ENCODE data around the gene MIS18A.

MIS18A gene

GRCh38 chr21:32240851-32241687 is 37.8 kb downstream of the MIS18A start:
- Histone ChIP-seq H3K27ac (ENCODE audit: low read depth in 2 of 2, low read length in 2 of 2) (no peak overlapping the region), H3K27me3 (ENCODE audit: control insufficient read depth in 2 of 2, insufficient read depth in 2 of 2, low read length in 2 of 2) (no peaks in the 10 kb centered on the region), H3K9me3 (ENCODE audit: control insufficient read depth in 2 of 2, low read length in 2 of 2) (no peaks in the 10 kb centered on the region), H3K4me1 (ENCODE audit: control insufficient read depth in 2 of 2, insufficient read depth in 2 of 2, low read length in 2 of 2) (no peaks in the 10 kb centered on the region), H3K9ac (ENCODE audit: low read depth in 1 of 2, low read length in 2 of 2) (no peak overlapping the region), H3K36me3 (ENCODE audit: control insufficient read depth in 2 of 2, insufficient read depth in 2 of 2, low read length in 2 of 2) (no peaks in the 10 kb centered on the region), H3K4me3 (ENCODE audit: low read length in 2 of 2) (no peak overlapping the region)

DNA sequence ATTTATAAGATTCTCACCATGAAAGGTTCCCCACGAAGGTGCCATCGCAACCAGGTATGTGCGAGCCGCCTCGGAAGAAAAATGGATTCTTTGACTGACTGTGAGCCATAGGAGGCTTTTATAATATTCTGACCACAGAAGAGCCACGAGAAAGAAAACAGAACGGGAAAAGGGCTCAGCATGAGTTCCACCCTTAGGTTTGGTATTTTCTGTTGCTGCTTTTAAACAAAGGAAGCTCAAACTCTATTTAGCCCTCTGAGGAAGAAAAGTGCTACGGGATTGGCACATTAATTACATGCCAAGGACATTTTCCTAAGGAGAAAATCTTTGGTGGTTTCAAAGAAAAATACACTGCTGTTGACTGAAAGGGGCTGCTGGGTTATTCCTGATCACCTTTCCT is 39.3 kb downstream of the MIS18A start:
- no peaks in the 10 kb centered on the region for H3K27me3 ChIP-seq (ENCODE audit: control insufficient read depth in 2 of 2, insufficient read depth in 2 of 2, low read length in 2 of 2)

DNA sequence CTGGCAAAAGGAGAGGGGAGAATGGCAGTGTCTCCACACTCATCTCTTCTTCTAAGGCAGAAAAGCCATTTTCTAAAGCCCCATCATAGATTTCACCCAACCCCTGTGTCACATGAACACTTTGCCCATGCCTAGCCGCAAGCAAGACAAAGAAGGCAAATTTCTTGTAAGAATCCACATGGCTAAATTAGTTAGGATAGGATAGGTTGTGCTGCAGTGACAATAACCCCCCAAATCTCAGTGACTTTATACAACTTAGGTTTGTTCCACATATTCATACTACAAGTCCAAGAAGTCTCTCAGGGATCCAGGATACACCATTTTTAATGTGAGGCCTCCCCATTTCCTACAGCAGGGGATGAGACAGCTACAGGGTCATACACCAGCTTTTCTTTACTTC is 40.8 kb downstream of the MIS18A start:
- Histone ChIP-seq H3K4me1 (ENCODE audit: control insufficient read depth in 2 of 2, insufficient read depth in 2 of 2, low read length in 2 of 2) (no peaks in the 10 kb centered on the region), H3K9ac (ENCODE audit: low read depth in 1 of 2, low read length in 2 of 2) (no peak overlapping the region), H3K4me3 (ENCODE audit: low read length in 2 of 2) (no peak overlapping the region), H3K27me3 (ENCODE audit: control insufficient read depth in 2 of 2, insufficient read depth in 2 of 2, low read length in 2 of 2) (no peaks in the 10 kb centered on the region), H3K9me3 (ENCODE audit: control insufficient read depth in 2 of 2, low read length in 2 of 2) (no peaks in the 10 kb centered on the region), H3K36me3 (ENCODE audit: control insufficient read depth in 2 of 2, insufficient read depth in 2 of 2, low read length in 2 of 2) (no peaks in the 10 kb centered on the region), H3K27ac (ENCODE audit: low read depth in 2 of 2, low read length in 2 of 2) (no peak overlapping the region)

More for the DNA sequence above, 39.3 kb downstream of the MIS18A start:
- Histone ChIP-seq H3K9ac (ENCODE audit: low read depth in 1 of 2, low read length in 2 of 2) (no peak overlapping the region), H3K36me3 (ENCODE audit: control insufficient read depth in 2 of 2, insufficient read depth in 2 of 2, low read length in 2 of 2) (no peaks in the 10 kb centered on the region), H3K4me1 (ENCODE audit: control insufficient read depth in 2 of 2, insufficient read depth in 2 of 2, low read length in 2 of 2) (no peaks in the 10 kb centered on the region), H3K27ac (ENCODE audit: low read depth in 2 of 2, low read length in 2 of 2) (no peak overlapping the region), H3K9me3 (ENCODE audit: control insufficient read depth in 2 of 2, low read length in 2 of 2) (no peaks in the 10 kb centered on the region), H3K4me3 (ENCODE audit: low read length in 2 of 2) (no peak overlapping the region)

DNA sequence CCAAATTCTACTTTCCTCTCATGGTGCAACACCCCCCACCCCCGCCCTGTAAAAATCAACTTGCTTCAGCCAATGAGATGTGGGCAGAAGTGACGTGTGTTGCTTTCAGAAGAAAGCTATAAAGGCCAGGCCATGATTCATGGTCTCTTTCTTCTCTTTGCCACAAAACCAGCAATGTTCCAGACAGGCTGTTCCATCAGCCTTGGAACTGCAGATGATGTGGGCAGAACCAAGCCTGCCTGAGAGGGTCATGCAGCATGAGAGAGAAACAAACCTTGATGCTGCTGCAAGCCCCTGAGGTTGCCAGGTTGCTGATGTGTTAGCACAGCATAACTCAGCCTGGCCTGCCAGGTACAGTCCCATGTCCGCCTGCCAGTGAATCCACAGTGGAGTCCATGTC is 41.8 kb downstream of the MIS18A start:
- Histone ChIP-seq H3K4me3 (ENCODE audit: low read length in 2 of 2) (no peak overlapping the region), H3K27me3 (ENCODE audit: control insufficient read depth in 2 of 2, insufficient read depth in 2 of 2, low read length in 2 of 2) (no peaks in the 10 kb centered on the region), H3K36me3 (ENCODE audit: control insufficient read depth in 2 of 2, insufficient read depth in 2 of 2, low read length in 2 of 2) (no peaks in the 10 kb centered on the region), H3K27ac (ENCODE audit: low read depth in 2 of 2, low read length in 2 of 2) (no peak overlapping the region), H3K9ac (ENCODE audit: low read depth in 1 of 2, low read length in 2 of 2) (no peak overlapping the region), H3K9me3 (ENCODE audit: control insufficient read depth in 2 of 2, low read length in 2 of 2) (no peaks in the 10 kb centered on the region), H3K4me1 (ENCODE audit: control insufficient read depth in 2 of 2, insufficient read depth in 2 of 2, low read length in 2 of 2) (no peaks in the 10 kb centered on the region)

DNA sequence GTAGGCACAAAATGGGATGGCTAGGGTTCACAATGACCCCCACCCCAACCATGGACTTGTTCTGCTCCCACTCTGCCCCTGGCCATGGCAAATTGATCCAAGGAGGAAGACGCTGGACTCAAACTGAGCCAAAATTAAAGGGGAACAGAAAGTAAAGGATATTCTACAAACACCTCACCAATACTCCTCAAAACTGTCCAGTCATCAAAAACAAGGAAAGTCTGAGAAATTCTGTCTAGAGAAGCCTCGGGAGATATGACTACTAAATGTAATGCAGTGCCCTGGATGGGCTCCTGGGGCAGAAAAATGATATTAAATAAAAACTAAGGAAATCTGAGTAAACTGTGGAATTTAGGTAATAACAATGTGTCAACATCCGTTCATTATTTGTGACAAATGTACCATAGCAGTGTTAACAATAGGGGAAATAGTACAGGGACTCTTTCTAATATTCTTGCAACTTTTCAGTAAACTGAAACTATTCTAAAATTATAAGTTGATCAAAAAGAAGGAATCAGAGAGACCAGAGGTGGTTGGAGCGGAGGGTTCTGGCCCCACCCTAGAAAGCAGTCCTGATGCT is 45.0 kb downstream of the MIS18A start:
- Histone ChIP-seq H3K27me3 (ENCODE audit: control insufficient read depth in 2 of 2, insufficient read depth in 2 of 2, low read length in 2 of 2) (no peaks in the 10 kb centered on the region), H3K36me3 (ENCODE audit: control insufficient read depth in 2 of 2, insufficient read depth in 2 of 2, low read length in 2 of 2) (no peaks in the 10 kb centered on the region), H3K27ac (ENCODE audit: low read depth in 2 of 2, low read length in 2 of 2) (no peak overlapping the region), H3K9ac (ENCODE audit: low read depth in 1 of 2, low read length in 2 of 2) (no peak overlapping the region), H3K9me3 (ENCODE audit: control insufficient read depth in 2 of 2, low read length in 2 of 2) (no peaks in the 10 kb centered on the region), H3K4me3 (ENCODE audit: low read length in 2 of 2) (no peak overlapping the region), H3K4me1 (ENCODE audit: control insufficient read depth in 2 of 2, insufficient read depth in 2 of 2, low read length in 2 of 2) (no peaks in the 10 kb centered on the region)

GRCh38 chr21:32233055-32233546 is 45.7 kb downstream of the MIS18A start:
- Histone ChIP-seq H3K4me3 (ENCODE audit: low read length in 2 of 2) (no peak overlapping the region), H3K9me3 (ENCODE audit: control insufficient read depth in 2 of 2, low read length in 2 of 2) (no peaks in the 10 kb centered on the region), H3K27ac (ENCODE audit: low read depth in 2 of 2, low read length in 2 of 2) (no peak overlapping the region), H3K4me1 (ENCODE audit: control insufficient read depth in 2 of 2, insufficient read depth in 2 of 2, low read length in 2 of 2) (no peaks in the 10 kb centered on the region), H3K27me3 (ENCODE audit: control insufficient read depth in 2 of 2, insufficient read depth in 2 of 2, low read length in 2 of 2) (no peaks in the 10 kb centered on the region), H3K36me3 (ENCODE audit: control insufficient read depth in 2 of 2, insufficient read depth in 2 of 2, low read length in 2 of 2) (no peaks in the 10 kb centered on the region), H3K9ac (ENCODE audit: low read depth in 1 of 2, low read length in 2 of 2) (no peak overlapping the region)

DNA sequence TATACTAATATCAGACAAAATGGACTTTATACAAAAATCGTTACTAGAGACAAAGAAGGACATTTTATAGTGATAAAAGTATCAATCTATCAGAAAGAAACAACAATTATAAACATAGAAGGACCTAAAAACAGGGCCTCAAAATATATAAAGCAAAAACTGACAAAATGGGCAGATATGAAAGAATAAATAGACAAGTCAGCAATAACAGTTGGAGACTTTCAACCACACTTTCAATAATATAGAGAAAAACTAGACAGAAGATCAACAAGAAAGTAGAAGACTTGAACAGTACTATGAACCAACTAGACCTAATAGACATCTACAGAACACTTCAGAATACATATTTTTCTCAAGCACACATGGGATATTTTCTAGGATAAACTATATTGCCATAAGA is 52.4 kb downstream of the MIS18A start:
- Histone ChIP-seq H3K4me1 (ENCODE audit: control insufficient read depth in 2 of 2, insufficient read depth in 2 of 2, low read length in 2 of 2) (no peaks in the 10 kb centered on the region), H3K27me3 (ENCODE audit: control insufficient read depth in 2 of 2, insufficient read depth in 2 of 2, low read length in 2 of 2) (no peaks in the 10 kb centered on the region), H3K9ac (ENCODE audit: low read depth in 1 of 2, low read length in 2 of 2) (no peak overlapping the region), H3K9me3 (ENCODE audit: control insufficient read depth in 2 of 2, low read length in 2 of 2) (no peaks in the 10 kb centered on the region), H3K4me3 (ENCODE audit: low read length in 2 of 2) (no peak overlapping the region), H3K27ac (ENCODE audit: low read depth in 2 of 2, low read length in 2 of 2) (no peak overlapping the region), H3K36me3 (ENCODE audit: control insufficient read depth in 2 of 2, insufficient read depth in 2 of 2, low read length in 2 of 2) (no peaks in the 10 kb centered on the region)
